Suppressor macrophage treated with lipopolysaccharide for 1 hour (primary cell): ENCODE results near the gene PPP6C.
"Not testable (repeated sequence)": the region's sequence is repeated elsewhere in the genome, so short reads cannot be mapped to it uniquely, and the experiment has no call there.

ENCODE experiments used
- DNase-seq, 3 donors: peaks; one replicate each; pipeline ENCODE4 v3.0.0-alpha.2; 2020 to 2022

Gene PPP6C

GRCh38 chr9:125181756-125182155 is 7.8 kb downstream of the PPP6C start:
- not testable (repeated sequence) for DNase-seq

GRCh38 chr9:125180876-125181275 is 8.7 kb downstream of the PPP6C start:
- DNase-seq: no peak

GRCh38 chr9:125179776-125180175 is 9.8 kb downstream of the PPP6C start:
- not testable (repeated sequence) for DNase-seq

- no peak for DNase-seq
These were observed 11.7 kb downstream of the PPP6C start for GRCh38 chr9:125177888-125178287.

GRCh38 chr9:125176636-125177035 is 13.0 kb downstream of the PPP6C start:
- DNase-seq: no peak

GRCh38 chr9:125172031-125172755 is 17.4 kb downstream of the PPP6C start:
- peak in 2 of 3 donors; percentile 4 to 23 for DNase-seq

GRCh38 chr9:125169895-125170294 is 19.7 kb downstream of the PPP6C start:
- DNase-seq: no peak

- DNase-seq: no peak
These were observed 22.8 kb downstream of the PPP6C start for GRCh38 chr9:125166762-125167161.

- not testable (repeated sequence) for DNase-seq
These were observed 26.7 kb downstream of the PPP6C start for GRCh38 chr9:125162891-125163290.

GRCh38 chr9:125161284-125161918 is 28.2 kb downstream of the PPP6C start:
- DNase-seq: no peak

GRCh38 chr9:125160750-125161149 is 28.9 kb downstream of the PPP6C start:
- no peak for DNase-seq

GRCh38 chr9:125156551-125156950 is 33.1 kb downstream of the PPP6C start:
- DNase-seq: no peak

GRCh38 chr9:125153712-125154367 is 35.8 kb downstream of the PPP6C start:
- no peak for DNase-seq

GRCh38 chr9:125151730-125152129 is 37.9 kb downstream of the PPP6C start:
- no peak for DNase-seq

- DNase-seq: no peak
These were observed 39.0 kb downstream of the PPP6C start for GRCh38 chr9:125150349-125151245.

GRCh38 chr9:125147401-125147951 is 42.1 kb downstream of the PPP6C start:
- no peak for DNase-seq

GRCh38 chr9:125146247-125146646 is 43.4 kb downstream of the PPP6C start:
- peak; percentile 22 to 32 (median 23) for DNase-seq

- no peak for DNase-seq
These were observed 44.2 kb downstream of the PPP6C start for GRCh38 chr9:125145425-125145824.

GRCh38 chr9:125143377-125144090 is 46.1 kb downstream of the PPP6C start, which contains the start of gene SCAI:
Gene SCAI, minus strand, starts transcription at chr9:125143528. Its CDS starts 91 bp downstream, at chr9:125143437.
- peak; percentile 98 to 99 (median 99) for DNase-seq

- DNase-seq: peak in 1 of 3 donors; percentile 3
These were observed 46.8 kb downstream of the PPP6C start for GRCh38 chr9:125142560-125143376.

- DNase-seq: no peak
These were observed 47.9 kb downstream of the PPP6C start for GRCh38 chr9:125141751-125142150.
